IPS DF 6.9 (cell line): ENCODE measurements around the gene ATRNL1.
A peak's percentile ranks its signal among the peaks of the same experiment; 100 is the strongest.

Experiments
- DNase-seq: peaks from one replicate; pipeline ENCODE4 v3.0.0-alpha.2; 2013; ENCODE audit warnings: low read depth, low spot score
- H3K27ac ChIP-seq: one replicate; pipeline ENCODE4 v1.5.1; 2013; ENCODE audit warnings: low read length, control low read depth
- H3K27me3 ChIP-seq: 2 replicates; pipeline ENCODE4 v1.6.1; 2013; ENCODE audit warnings: mild to moderate bottlenecking, low read length; ENCODE audit not compliant: control insufficient read depth, insufficient read depth
- H3K36me3 ChIP-seq: 2 replicates; pipeline ENCODE4 v1.6.1; 2013; ENCODE audit warnings: low read length; ENCODE audit not compliant: control insufficient read depth, insufficient read depth
- H3K4me1 ChIP-seq: 2 replicates; pipeline ENCODE4 v1.6.1; 2013; ENCODE audit warnings: low read length; ENCODE audit not compliant: control insufficient read depth, insufficient read depth
- H3K4me3 ChIP-seq: 2 replicates; pipeline ENCODE4 v1.5.1; 2013; ENCODE audit warnings: mild to moderate bottlenecking, low read length
- H3K9me3 ChIP-seq: 2 replicates; pipeline ENCODE4 v1.6.1; 2013; ENCODE audit warnings: low read length, inconsistent platforms; ENCODE audit not compliant: control insufficient read depth, insufficient read depth
- WGBS: extraction: QIAGEN DNeasy Blood & Tissue Kit; methylation state at CpG from one replicate; pipeline ENCODE4 v1.1.7; 2013; ENCODE audit warnings: mixed read lengths, missing lambda C conversion rate; ENCODE audit not compliant: insufficient read length, insufficient coverage; 5-methylcytosine and 5-hydroxymethylcytosine counted together

Gene ATRNL1

DNA sequence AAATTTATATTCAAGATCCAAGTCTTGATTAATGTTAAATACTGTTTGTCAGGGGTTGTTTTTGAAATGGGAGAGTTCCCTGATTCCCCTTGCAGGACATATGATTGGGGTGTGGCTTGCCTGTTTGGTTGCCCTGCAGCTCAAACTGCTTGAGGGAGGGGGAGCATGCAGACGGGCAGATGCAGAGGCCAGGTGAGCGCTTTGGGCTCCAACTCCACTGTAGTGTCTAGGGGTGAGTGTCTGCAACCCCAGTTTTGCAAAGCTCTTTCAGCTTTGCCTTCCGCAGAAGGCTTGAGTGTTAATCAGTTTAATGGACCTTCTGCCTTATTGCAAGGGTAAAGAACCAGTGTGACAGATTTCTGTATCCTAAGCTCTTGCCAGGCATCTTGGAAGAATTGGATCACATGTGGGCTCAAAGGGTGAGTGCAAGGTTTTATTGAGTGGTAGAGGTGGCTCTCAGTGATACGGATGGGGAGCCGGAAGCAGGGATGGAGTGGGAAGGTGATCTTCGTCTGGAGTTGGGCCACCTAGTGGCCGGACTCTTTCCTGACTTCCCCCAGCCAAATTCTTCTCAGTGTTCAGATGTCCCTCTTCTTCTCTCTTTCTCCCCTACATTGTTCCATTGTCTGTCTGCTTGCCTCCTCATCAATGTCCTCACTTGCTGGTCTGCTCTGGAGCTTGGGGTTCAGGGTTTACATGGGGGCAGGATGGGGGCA lies 479.7 kb downstream of the ATRNL1 start:
- H3K27ac ChIP-seq, result no peak overlapping the region
- no peak overlapping the region for H3K4me3 ChIP-seq
- no CpG with 5 or more reads among the region's 7 CpGs for WGBS
- no peaks in the 10 kb centered on the region for H3K27me3 ChIP-seq
- H3K36me3 ChIP-seq, result no peaks in the 10 kb centered on the region
- peak; percentile 37 for DNase-seq
- H3K4me1 ChIP-seq, result no peaks in the 10 kb centered on the region
- no peaks in the 10 kb centered on the region for H3K9me3 ChIP-seq

GRCh38 chr10:115580239-115580638 lies 487.1 kb downstream of the ATRNL1 start:
- Histone ChIP-seq H3K9me3 (no peaks in the 10 kb centered on the region), H3K27me3 (no peaks in the 10 kb centered on the region), H3K27ac (no peak overlapping the region), H3K4me1 (no peaks in the 10 kb centered on the region), H3K36me3 (no peaks in the 10 kb centered on the region), H3K4me3 (no peak overlapping the region)
- no CpG with 5 or more reads among the region's 1 CpG for WGBS
- no peak for DNase-seq

GRCh38 chr10:115593060-115593459 lies 499.9 kb downstream of the ATRNL1 start:
- no peak for DNase-seq
- Histone ChIP-seq H3K27me3 (no peaks in the 10 kb centered on the region), H3K36me3 (no peaks in the 10 kb centered on the region), H3K27ac (no peak overlapping the region), H3K4me3 (no peak overlapping the region), H3K4me1 (no peaks in the 10 kb centered on the region), H3K9me3 (no peaks in the 10 kb centered on the region)
- WGBS, result no CpG with 5 or more reads among the region's 2 CpGs

GRCh38 chr10:115604627-115605026 lies 511.5 kb downstream of the ATRNL1 start:
- DNase-seq, result no peak
- H3K27ac ChIP-seq, result no peak overlapping the region
- no peaks in the 10 kb centered on the region for H3K9me3 ChIP-seq
- H3K27me3 ChIP-seq, result no peaks in the 10 kb centered on the region
- no peaks in the 10 kb centered on the region for H3K4me1 ChIP-seq
- no peaks in the 10 kb centered on the region for H3K36me3 ChIP-seq
- no CpG with 5 or more reads among the region's 2 CpGs for WGBS
- no peak overlapping the region for H3K4me3 ChIP-seq

- no peaks in the 10 kb centered on the region for H3K36me3 ChIP-seq
- no peak overlapping the region for H3K4me3 ChIP-seq
- no CpG with 5 or more reads among the region's 1 CpG for WGBS
- H3K9me3 ChIP-seq, result no peaks in the 10 kb centered on the region
- no peaks in the 10 kb centered on the region for H3K4me1 ChIP-seq
- no peaks in the 10 kb centered on the region for H3K27me3 ChIP-seq
- no peak for DNase-seq
- no peak overlapping the region for H3K27ac ChIP-seq
These were observed 512.9 kb downstream of the ATRNL1 start for GRCh38 chr10:115606086-115606485.

DNA sequence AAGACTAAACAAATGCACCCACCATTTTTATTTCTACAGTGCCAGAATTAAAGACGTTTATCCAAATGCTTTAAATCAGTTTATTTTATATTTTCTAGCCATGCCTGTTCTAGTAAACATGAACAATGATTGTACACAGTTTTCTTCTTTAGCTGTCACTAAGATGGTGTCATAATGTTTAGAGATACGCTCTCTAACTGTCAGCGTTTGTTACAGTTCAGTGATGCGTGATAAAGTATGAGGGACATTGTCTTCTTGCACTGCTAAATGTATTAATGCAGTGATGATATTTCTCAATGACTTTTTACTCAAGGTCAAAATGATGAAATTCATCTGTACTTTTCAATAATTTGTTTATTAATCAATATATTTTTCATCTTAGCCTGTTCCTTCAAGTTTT lies 513.6 kb downstream of the ATRNL1 start:
- no peak overlapping the region for H3K4me3 ChIP-seq
- no peaks in the 10 kb centered on the region for H3K27me3 ChIP-seq
- H3K27ac ChIP-seq, result no peak overlapping the region
- no CpG with 5 or more reads among the region's 4 CpGs for WGBS
- H3K4me1 ChIP-seq, result no peaks in the 10 kb centered on the region
- no peaks in the 10 kb centered on the region for H3K36me3 ChIP-seq
- H3K9me3 ChIP-seq, result no peaks in the 10 kb centered on the region
- no peak for DNase-seq

GRCh38 chr10:115624448-115624847 lies 531.3 kb downstream of the ATRNL1 start:
- no peak for DNase-seq
- Histone ChIP-seq H3K36me3 (no peaks in the 10 kb centered on the region), H3K4me3 (no peak overlapping the region), H3K27me3 (no peaks in the 10 kb centered on the region), H3K27ac (no peak overlapping the region), H3K4me1 (no peaks in the 10 kb centered on the region), H3K9me3 (no peaks in the 10 kb centered on the region)
- no CpG with 5 or more reads among the region's 4 CpGs for WGBS

GRCh38 chr10:115628616-115629015 lies 535.5 kb downstream of the ATRNL1 start:
- H3K36me3 ChIP-seq, result no peaks in the 10 kb centered on the region
- no peak overlapping the region for H3K4me3 ChIP-seq
- H3K27ac ChIP-seq, result no peak overlapping the region
- DNase-seq, result no peak
- no peaks in the 10 kb centered on the region for H3K27me3 ChIP-seq
- H3K9me3 ChIP-seq, result no peaks in the 10 kb centered on the region
- no CpG with 5 or more reads among the region's 2 CpGs for WGBS
- no peaks in the 10 kb centered on the region for H3K4me1 ChIP-seq

GRCh38 chr10:115638246-115638645 lies 545.1 kb downstream of the ATRNL1 start:
- no CpG with 5 or more reads among the region's 1 CpG for WGBS
- H3K36me3 ChIP-seq, result no peaks in the 10 kb centered on the region

DNA sequence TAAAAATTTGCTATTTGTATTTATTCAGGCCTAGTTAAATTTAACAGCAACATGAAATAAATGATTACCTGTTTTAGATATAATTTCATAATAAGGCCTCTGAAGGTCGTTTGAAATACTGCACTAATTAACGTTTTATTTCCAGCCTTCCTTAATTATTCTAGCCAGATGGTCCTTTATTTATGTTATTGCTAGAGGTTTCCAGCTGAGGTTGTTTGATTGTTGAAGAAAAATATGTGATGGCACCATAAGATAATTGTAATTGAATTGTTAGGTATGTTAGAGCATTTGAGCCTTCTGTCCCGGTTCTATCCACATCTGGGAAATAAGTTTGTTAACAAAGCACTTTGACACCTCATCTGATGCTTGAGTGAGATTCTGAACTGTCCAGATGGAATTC lies 556.1 kb downstream of the ATRNL1 start:
- no CpG with 5 or more reads among the region's 3 CpGs for WGBS
- Histone ChIP-seq H3K9me3 (no peaks in the 10 kb centered on the region), H3K36me3 (no peaks in the 10 kb centered on the region)

More at GRCh38 chr10:115638246-115638645, 545.1 kb downstream of the ATRNL1 start:
- DNase-seq, result no peak
- Histone ChIP-seq H3K9me3 (no peaks in the 10 kb centered on the region), H3K27ac (no peak overlapping the region), H3K4me1 (no peaks in the 10 kb centered on the region), H3K27me3 (no peaks in the 10 kb centered on the region), H3K4me3 (no peak overlapping the region)

DNA sequence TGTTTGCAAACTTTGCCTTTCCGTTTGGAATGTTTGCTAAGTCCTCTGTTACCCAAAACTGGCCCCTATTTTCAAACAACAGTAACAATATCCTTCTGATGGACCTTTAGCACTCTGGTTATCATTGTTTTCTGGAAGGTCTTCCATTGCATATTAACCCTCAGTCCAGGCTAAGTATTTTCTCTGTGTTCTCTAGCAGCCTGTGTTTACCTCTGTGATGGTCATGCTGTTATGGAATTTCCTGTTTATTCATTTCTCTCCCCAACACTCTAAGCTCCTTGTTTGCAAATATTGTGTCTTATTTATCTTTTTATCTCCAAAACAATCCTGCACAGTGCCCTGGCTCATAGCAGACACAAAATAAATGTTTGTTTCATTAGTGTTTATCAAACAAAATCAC lies 560.3 kb downstream of the ATRNL1 start:
- Histone ChIP-seq H3K27ac (no peak overlapping the region), H3K9me3 (no peaks in the 10 kb centered on the region), H3K36me3 (no peaks in the 10 kb centered on the region), H3K4me3 (no peak overlapping the region), H3K4me1 (no peaks in the 10 kb centered on the region), H3K27me3 (no peaks in the 10 kb centered on the region)
- no peak for DNase-seq
- WGBS, result no CpG with 5 or more reads among the region's 1 CpG

More for the DNA sequence above, 556.1 kb downstream of the ATRNL1 start:
- H3K27me3 ChIP-seq, result no peaks in the 10 kb centered on the region
- no peak overlapping the region for H3K4me3 ChIP-seq
- no peak for DNase-seq
- no peak overlapping the region for H3K27ac ChIP-seq
- H3K4me1 ChIP-seq, result no peaks in the 10 kb centered on the region
